HG03196 (cell line): Measurements from ENCODE around the gene PUSL1.

Experiments used
- ATAC-seq: cut with Tn5 transposase; IDR thresholded peaks from one replicate; pipeline ENCODE4 v1.9.1; 2021; ENCODE audit not compliant: unreplicated experiment

The PUSL1 gene

GRCh38 chr1:1321477-1321876, 13.1 kb downstream of the PUSL1 start:
- no peak for ATAC-seq

GRCh38 chr1:1322418-1322817, 14.0 kb downstream of the PUSL1 start:
- ATAC-seq, result no peak

GRCh38 chr1:1322952-1323351, 14.6 kb downstream of the PUSL1 start:
- ATAC-seq, result no peak

- ATAC-seq, result peak; percentile 21
Measured at GRCh38 chr1:1324084-1324523, 15.7 kb downstream of the PUSL1 start.

- peak; percentile 64 for ATAC-seq
Measured at GRCh38 chr1:1324524-1325287, 16.3 kb downstream of the PUSL1 start, which contains the start of the genes CPTP and INTS11. Gene CPTP, plus strand, starts transcription at chr1:1324802. Its CDS starts 2,109 bp downstream, at chr1:1326911. Gene INTS11, minus strand, starts transcription at chr1:1324660. Its CDS starts 52 bp downstream, at chr1:1324608.

GRCh38 chr1:1325288-1326074, 17.1 kb downstream of the PUSL1 start:
- ATAC-seq, result no peak

GRCh38 chr1:1326075-1326605, 17.7 kb downstream of the PUSL1 start:
- ATAC-seq, result no peak

GRCh38 chr1:1327291-1327690, 18.9 kb downstream of the PUSL1 start:
- ATAC-seq, result no peak

- ATAC-seq, result no peak
Measured at GRCh38 chr1:1328254-1328653, 19.9 kb downstream of the PUSL1 start.

GRCh38 chr1:1329304-1330210, 21.2 kb downstream of the PUSL1 start:
- ATAC-seq, result no peak

GRCh38 chr1:1330366-1331067, 22.1 kb downstream of the PUSL1 start:
- ATAC-seq, result no peak

- no peak for ATAC-seq
Measured at GRCh38 chr1:1331068-1331965, 22.9 kb downstream of the PUSL1 start, which contains the start of gene TAS1R3. Gene TAS1R3, plus strand, starts transcription at chr1:1331280. Its CDS starts 66 bp downstream, at chr1:1331346.

- no peak for ATAC-seq
Measured at GRCh38 chr1:1332031-1332755, 23.8 kb downstream of the PUSL1 start.

GRCh38 chr1:1332774-1333480, 24.5 kb downstream of the PUSL1 start:
- no peak for ATAC-seq

- ATAC-seq, result no peak
Measured at GRCh38 chr1:1333551-1334241, 25.3 kb downstream of the PUSL1 start.

- ATAC-seq, result no peak
Measured at GRCh38 chr1:1334835-1335234, 26.4 kb downstream of the PUSL1 start.

GRCh38 chr1:1335283-1335682, 26.9 kb downstream of the PUSL1 start:
- ATAC-seq, result no peak
